ENCODE measurements around the gene RRAGB. TPM values are rescaled to one million over a fixed set of nuclear protein-coding genes. Genes with fewer than 3 reads are reported as not detected.
"Not testable (repeated sequence)": the region's sequence is repeated elsewhere in the genome, so short reads cannot be mapped to it uniquely, and the experiment has no call there.

The RRAGB gene
- total RNA-seq, 2 experiments from 2014 or later: 7.0 to 8.5 TPM

- H3K4me1 ChIP-seq (ENCODE audit: insufficient read depth, low read length): no peaks in the 10 kb centered on the region
- POLR2A ChIA-PET: no interaction called here
- no peaks in the 10 kb centered on the region for H3K27me3 ChIP-seq (ENCODE audit: control insufficient read depth in 1 of 2, insufficient read depth in 2 of 2, low read length in 2 of 2)
- CTCF ChIA-PET: no interaction called here
- peaks cover 3% of the 10 kb centered on the region for H3K9me3 Mint-ChIP-seq
- H3K4me3 Mint-ChIP-seq: no peak overlapping the region
- H3K4me1 Mint-ChIP-seq (ENCODE audit: low read depth): peaks cover 10% of the 10 kb centered on the region
- TF ChIP-seq CTCF (IDR thresholded peaks at IDR 0.05): no peak
- no peak overlapping the region for H3K4me3 ChIP-seq (ENCODE audit: low read length)
- no peak overlapping the region for H3K27ac ChIP-seq (ENCODE audit: low read depth in 1 of 2, low read length in 2 of 2)
- H3K36me3 ChIP-seq (ENCODE audit: insufficient read depth, low read length): peaks cover 50% of the 10 kb centered on the region
- no peaks in the 10 kb centered on the region for H3K27me3 Mint-ChIP-seq
- intact Hi-C loops (cut with DNase I, micrococcal nuclease): no loop called here
- H3K27ac Mint-ChIP-seq: no peak overlapping the region
- peaks cover 29% of the 10 kb centered on the region for H3K36me3 Mint-ChIP-seq (ENCODE audit: low read depth)
- DNase-seq (no peak), ATAC-seq (ENCODE audit: poor library complexity) (no peak)
- no peaks in the 10 kb centered on the region for H3K9me3 ChIP-seq (ENCODE audit: control insufficient read depth in 1 of 2, insufficient read depth in 1 of 2, low read length in 2 of 2)
Observed at GRCh38 chrX:55731826-55732225, 14.3 kb downstream of the RRAGB start.

GRCh38 chrX:55738969-55739368 is 21.4 kb downstream of the RRAGB start:
- no peak overlapping the region for H3K27ac Mint-ChIP-seq
- no peak overlapping the region for H3K4me3 ChIP-seq (ENCODE audit: low read length)
- H3K27me3 ChIP-seq (ENCODE audit: control insufficient read depth in 1 of 2, insufficient read depth in 2 of 2, low read length in 2 of 2): no peaks in the 10 kb centered on the region
- no peak overlapping the region for H3K4me3 Mint-ChIP-seq
- no peaks in the 10 kb centered on the region for H3K4me1 ChIP-seq (ENCODE audit: insufficient read depth, low read length)
- ATAC-seq (ENCODE audit: poor library complexity): no peak
- intact Hi-C loops (cut with DNase I, micrococcal nuclease): no loop called here
- POLR2A ChIA-PET: no interaction called here
- H3K27ac ChIP-seq (ENCODE audit: low read depth in 1 of 2, low read length in 2 of 2): no peak overlapping the region
- no peaks in the 10 kb centered on the region for H3K9me3 ChIP-seq (ENCODE audit: control insufficient read depth in 1 of 2, insufficient read depth in 1 of 2, low read length in 2 of 2)
- DNase-seq: no peak
- H3K4me1 Mint-ChIP-seq (ENCODE audit: low read depth): no peaks in the 10 kb centered on the region
- peaks cover 79% of the 10 kb centered on the region for H3K36me3 Mint-ChIP-seq (ENCODE audit: low read depth)
- CTCF ChIA-PET: no interaction called here
- no peaks in the 10 kb centered on the region for H3K9me3 Mint-ChIP-seq
- H3K27me3 Mint-ChIP-seq: no peaks in the 10 kb centered on the region
- peaks cover 42% of the 10 kb centered on the region for H3K36me3 ChIP-seq (ENCODE audit: insufficient read depth, low read length)
- TF ChIP-seq CTCF (IDR thresholded peaks at IDR 0.05): no peak

- no peak overlapping the region for H3K27ac Mint-ChIP-seq
- peaks cover 74% of the 10 kb centered on the region for H3K36me3 Mint-ChIP-seq (ENCODE audit: low read depth)
- no peaks in the 10 kb centered on the region for H3K9me3 Mint-ChIP-seq
- Histone ChIP-seq H3K4me3 (ENCODE audit: low read length) (no peak overlapping the region), H3K9me3 (ENCODE audit: control insufficient read depth in 1 of 2, insufficient read depth in 1 of 2, low read length in 2 of 2) (no peaks in the 10 kb centered on the region), H3K27me3 (ENCODE audit: control insufficient read depth in 1 of 2, insufficient read depth in 2 of 2, low read length in 2 of 2) (no peaks in the 10 kb centered on the region), H3K27ac (ENCODE audit: low read depth in 1 of 2, low read length in 2 of 2) (no peak overlapping the region), H3K4me1 (ENCODE audit: insufficient read depth, low read length) (no peaks in the 10 kb centered on the region), H3K36me3 (ENCODE audit: insufficient read depth, low read length) (peaks cover 31% of the 10 kb centered on the region)
- H3K27me3 Mint-ChIP-seq: no peaks in the 10 kb centered on the region
- no peak overlapping the region for H3K4me3 Mint-ChIP-seq
- intact Hi-C loops (cut with DNase I, micrococcal nuclease): no loop called here
- no peak for DNase-seq
- ChIA-PET CTCF (no interaction called here), POLR2A (no interaction called here)
- H3K4me1 Mint-ChIP-seq (ENCODE audit: low read depth): no peaks in the 10 kb centered on the region
- ATAC-seq (ENCODE audit: poor library complexity): no peak
- no peak for TF ChIP-seq CTCF (IDR thresholded peaks at IDR 0.05)
Observed at GRCh38 chrX:55742649-55743048, 25.1 kb downstream of the RRAGB start.

- ATAC-seq (ENCODE audit: poor library complexity); H3K36me3 ChIP-seq (ENCODE audit: insufficient read depth, low read length); DNase-seq; intact Hi-C loops (cut with DNase I, micrococcal nuclease); H3K4me1 ChIP-seq (ENCODE audit: insufficient read depth, low read length); H3K27me3 ChIP-seq (ENCODE audit: control insufficient read depth in 1 of 2, insufficient read depth in 2 of 2, low read length in 2 of 2); H3K4me1 Mint-ChIP-seq (ENCODE audit: low read depth); H3K9me3 ChIP-seq (ENCODE audit: control insufficient read depth in 1 of 2, insufficient read depth in 1 of 2, low read length in 2 of 2); H3K27me3 Mint-ChIP-seq; H3K4me3 Mint-ChIP-seq; H3K27ac ChIP-seq (ENCODE audit: low read depth in 1 of 2, low read length in 2 of 2); H3K4me3 ChIP-seq (ENCODE audit: low read length); H3K27ac Mint-ChIP-seq; H3K9me3 Mint-ChIP-seq; CTCF ChIA-PET; POLR2A ChIA-PET: not testable (repeated sequence)
- H3K36me3 Mint-ChIP-seq (ENCODE audit: low read depth): peaks cover 48% of the 10 kb centered on the region
Observed at GRCh38 chrX:55748463-55748862, 30.9 kb downstream of the RRAGB start.

All from CD4-positive, alpha-beta T cell (primary cell).